GM12872 (cell line): ENCODE measurements around the gene MARCHF9.
A peak's percentile ranks its signal among the peaks of the same experiment; 100 is the strongest.

Source experiments
- CTCF ChIP-seq: IDR thresholded peaks from 3 replicates; pipeline ENCODE4 v1.5.1; 2011; ENCODE audit warnings: low read depth, mild to moderate bottlenecking, low read length, moderate library complexity; ENCODE audit not compliant: insufficient read depth

MARCHF9 gene

GRCh38 chr12:57717131-57717530 is 37.8 kb upstream of the MARCHF9 start:
- TF ChIP-seq CTCF = no peak

GRCh38 chr12:57717846-57718640 is 36.9 kb upstream of the MARCHF9 start:
- no peak for TF ChIP-seq CTCF

GRCh38 chr12:57718641-57719528 is 36.0 kb upstream of the MARCHF9 start:
- TF ChIP-seq CTCF = no peak

- no peak for TF ChIP-seq CTCF
Measured at GRCh38 chr12:57719777-57720605, 34.9 kb upstream of the MARCHF9 start.

GRCh38 chr12:57720606-57721595 is 34.0 kb upstream of the MARCHF9 start:
- 0 out of 3 replicates have a peak, but pooled peaks have one; percentile 6 for TF ChIP-seq CTCF

GRCh38 chr12:57722716-57723629 is 31.9 kb upstream of the MARCHF9 start:
- TF ChIP-seq CTCF = no peak
